ENCODE data around the gene NDST1.

- TF ChIP-seq CTCF (IDR thresholded peaks at IDR 0.05) (no peak), POLR2A (IDR thresholded peaks at IDR 0.05) (no peak)
Measured at GRCh38 chr5:150492621-150493020, 15.3 kb upstream of the NDST1 start.
